A549 (cell line): ENCODE data around the gene PCDHA5.

Experiments
- CHD4 ChIP-seq: fragments of 200-600 bp; sonication (generic); IDR thresholded peaks from 2 replicates; pipeline ENCODE4 v1.6.1; 2016; ENCODE audit warnings: antibody characterized with exemption, mild to moderate bottlenecking, borderline replicate concordance
- CTCF ChIP-seq: fragments of >200 bp; sonication (Bioruptor Twin); formaldehyde crosslinking; IDR thresholded peaks from 3 replicates; pipeline ENCODE4 v1.5.1; 2016
- EP300 ChIP-seq, 2 experiments: fragments of >200 bp; sonication (Bioruptor Twin); formaldehyde crosslinking; IDR thresholded peaks; 2 replicates in 1 of 2; 3 replicates in 1 of 2; pipeline ENCODE4 v1.6.1; 2016 to 2017
- RARB ChIP-seq: fragments of 250-450 bp; sonication (Bioruptor Pico); IDR thresholded peaks from 2 replicates; pipeline ENCODE4 v1.8.0; 2021; ENCODE audit warnings: mild to moderate bottlenecking, moderate library complexity
- TF ChIP-seq, protein P1 (sequence below): fragments of 450-650 bp; IDR thresholded peaks from 2 replicates; pipeline ENCODE4 v1.6.1; 2014; ENCODE audit warnings: antibody characterized with exemption

DNA sequence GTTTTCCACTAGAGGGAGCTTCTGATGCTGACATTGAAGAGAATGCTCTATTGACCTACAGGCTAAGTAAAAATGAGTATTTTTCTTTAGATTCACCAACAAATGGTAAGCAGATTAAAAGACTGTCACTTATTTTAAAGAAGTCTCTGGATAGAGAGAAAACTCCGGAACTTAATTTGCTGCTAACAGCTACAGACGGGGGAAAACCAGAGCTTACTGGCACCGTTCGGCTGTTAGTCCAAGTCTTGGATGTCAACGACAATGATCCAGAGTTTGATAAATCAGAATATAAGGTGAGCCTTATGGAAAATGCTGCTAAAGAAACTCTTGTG is 48.1 kb downstream of the PCDHA5 start:
- TF ChIP-seq EP300 (IDR thresholded peaks at IDR 0.05) (no peak), RARB (CRISPR knock-in tag) (no peak), CTCF (no peak; the same call in 2 of the 3 replicates), CHD4 (no peak)
- TF ChIP-seq, protein P1, sequence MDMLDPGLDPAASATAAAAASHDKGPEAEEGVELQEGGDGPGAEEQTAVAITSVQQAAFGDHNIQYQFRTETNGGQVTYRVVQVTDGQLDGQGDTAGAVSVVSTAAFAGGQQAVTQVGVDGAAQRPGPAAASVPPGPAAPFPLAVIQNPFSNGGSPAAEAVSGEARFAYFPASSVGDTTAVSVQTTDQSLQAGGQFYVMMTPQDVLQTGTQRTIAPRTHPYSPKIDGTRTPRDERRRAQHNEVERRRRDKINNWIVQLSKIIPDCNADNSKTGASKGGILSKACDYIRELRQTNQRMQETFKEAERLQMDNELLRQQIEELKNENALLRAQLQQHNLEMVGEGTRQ: no peak
